Activated T-cell treated with anti-CD3 and anti-CD28 coated beads, Interleukin-2, amount 50 U/mL, for 48 hours (primary cell): ENCODE measurements around the gene ZMIZ2.
"Not testable (repeated sequence)": the region's sequence is repeated elsewhere in the genome, so short reads cannot be mapped to it uniquely, and the experiment has no call there.

Experiments used
- DNase-seq, 2 experiments: peaks; one replicate each; pipeline ENCODE4 v3.0.0-alpha.2; 2020

ZMIZ2 gene

GRCh38 chr7:44759246-44759645 is 10.6 kb downstream of the ZMIZ2 start:
- no peak for DNase-seq

- no peak for DNase-seq
These were observed 11.5 kb downstream of the ZMIZ2 start for GRCh38 chr7:44760034-44760580.

GRCh38 chr7:44761207-44762161 is 12.8 kb downstream of the ZMIZ2 start:
- DNase-seq: no peak

- no peak for DNase-seq
These were observed 13.7 kb downstream of the ZMIZ2 start for GRCh38 chr7:44762300-44762699.

- no peak for DNase-seq
These were observed 14.3 kb downstream of the ZMIZ2 start for GRCh38 chr7:44762726-44763522.

- no peak for DNase-seq
These were observed 15.4 kb downstream of the ZMIZ2 start for GRCh38 chr7:44764081-44764480.

GRCh38 chr7:44764665-44765578 is 16.3 kb downstream of the ZMIZ2 start:
- DNase-seq: no peak

GRCh38 chr7:44765579-44766415 is 17.1 kb downstream of the ZMIZ2 start:
- no peak for DNase-seq

- DNase-seq: no peak
These were observed 17.8 kb downstream of the ZMIZ2 start for GRCh38 chr7:44766416-44766801.

- no peak for DNase-seq
These were observed 18.7 kb downstream of the ZMIZ2 start for GRCh38 chr7:44767134-44767911.

GRCh38 chr7:44767912-44768627 is 19.4 kb downstream of the ZMIZ2 start:
- no peak for DNase-seq

GRCh38 chr7:44768628-44769371 is 20.2 kb downstream of the ZMIZ2 start:
- no peak for DNase-seq

GRCh38 chr7:44769376-44769775 is 20.7 kb downstream of the ZMIZ2 start:
- no peak for DNase-seq

GRCh38 chr7:44769776-44770294 is 21.2 kb downstream of the ZMIZ2 start:
- no peak for DNase-seq

GRCh38 chr7:44771358-44771757 is 22.7 kb downstream of the ZMIZ2 start:
- DNase-seq: no peak

GRCh38 chr7:44772440-44772839 is 23.8 kb downstream of the ZMIZ2 start:
- DNase-seq: no peak

GRCh38 chr7:44772867-44773266 is 24.2 kb downstream of the ZMIZ2 start:
- no peak for DNase-seq

GRCh38 chr7:44774486-44774885 is 25.8 kb downstream of the ZMIZ2 start:
- not testable (repeated sequence) for DNase-seq
